SK-N-MC (cell line): ENCODE data around the gene ZNF862.

Experiments used
- EZH2 ChIP-seq: fragments of 200-600 bp; sonication (generic); IDR thresholded peaks from one replicate; pipeline ENCODE4 v1.6.1; 2017; ENCODE audit warnings: antibody characterized with exemption
- FOXP2 ChIP-seq: optimal IDR thresholded peaks from 2 replicates; pipeline ENCODE3; 2011; ENCODE audit warnings: mild to moderate bottlenecking, moderate library complexity; ENCODE audit not compliant: insufficient read depth; ENCODE audit errors: extremely low read length, control extremely low read depth
- POLR2AphosphoS5 ChIP-seq: IDR thresholded peaks from 2 replicates; pipeline ENCODE4 v1.6.1; 2012; ENCODE audit warnings: mild to moderate bottlenecking, low read depth, low read length, borderline replicate concordance

- no peak for TF ChIP-seq POLR2AphosphoS5
- no peak for TF ChIP-seq EZH2
- no peak for TF ChIP-seq FOXP2
These were observed 20.2 kb upstream of the ZNF862 start for GRCh38 chr7:149817836-149818535.
